Measurements from ENCODE around the gene TEX38. TPM values are rescaled to one million over a fixed set of nuclear protein-coding genes. Genes with fewer than 3 reads are reported as not detected.
A peak's percentile ranks its signal among the peaks of the same experiment; 100 is the strongest.
"Not testable (repeated sequence)": the region's sequence is repeated elsewhere in the genome, so short reads cannot be mapped to it uniquely, and the experiment has no call there.

The TEX38 gene
- total RNA-seq, 1 experiment from 2014 or later = not detected

- no peak for DNase-seq (ENCODE audit: low read depth)
These were observed 15.8 kb upstream of the TEX38 start for GRCh38 chr1:46655848-46656247.

GRCh38 chr1:46656643-46657042 is 15.0 kb upstream of the TEX38 start:
- DNase-seq (ENCODE audit: low read depth) = no peak

- no peak for DNase-seq (ENCODE audit: low read depth)
These were observed 13.9 kb upstream of the TEX38 start for GRCh38 chr1:46657775-46658174.

- no peak for DNase-seq (ENCODE audit: low read depth)
These were observed 12.3 kb upstream of the TEX38 start for GRCh38 chr1:46659307-46659870.

- not testable (repeated sequence) for DNase-seq (ENCODE audit: low read depth)
These were observed 11.5 kb upstream of the TEX38 start for GRCh38 chr1:46660116-46660515.

- DNase-seq (ENCODE audit: low read depth) = not testable (repeated sequence)
These were observed 8.7 kb upstream of the TEX38 start for GRCh38 chr1:46662919-46663318.

- DNase-seq (ENCODE audit: low read depth) = no peak
These were observed 5.7 kb upstream of the TEX38 start for GRCh38 chr1:46665983-46666382.

GRCh38 chr1:46667782-46668760 is 3.6 kb upstream of the TEX38 start, which contains the start of gene ATPAF1:
TSS of gene ATPAF1 (minus strand) at chr1:46668364. CDS start at chr1:46668322, 42 bp downstream.
- DNase-seq (ENCODE audit: low read depth) = peak; percentile 88

- no peak for DNase-seq (ENCODE audit: low read depth)
These were observed 1.5 kb upstream of the TEX38 start for GRCh38 chr1:46670134-46670533.

GRCh38 chr1:46672696-46673095 is 1.0 kb downstream of the TEX38 start:
- no peak for DNase-seq (ENCODE audit: low read depth)

GRCh38 chr1:46673749-46674182 is 2.1 kb downstream of the TEX38 start:
- DNase-seq (ENCODE audit: low read depth) = peak; percentile 37

GRCh38 chr1:46675549-46676314 is 4.1 kb downstream of the TEX38 start:
- no peak for DNase-seq (ENCODE audit: low read depth)

GRCh38 chr1:46676531-46676930 is 4.9 kb downstream of the TEX38 start:
- DNase-seq (ENCODE audit: low read depth) = no peak

GRCh38 chr1:46677339-46677738 is 5.7 kb downstream of the TEX38 start:
- DNase-seq (ENCODE audit: low read depth) = no peak

- DNase-seq (ENCODE audit: low read depth) = no peak
These were observed 8.3 kb downstream of the TEX38 start for GRCh38 chr1:46679789-46680573.

- no peak for DNase-seq (ENCODE audit: low read depth)
These were observed 9.8 kb downstream of the TEX38 start for GRCh38 chr1:46681333-46682034.

GRCh38 chr1:46682064-46682463 is 10.4 kb downstream of the TEX38 start:
- DNase-seq (ENCODE audit: low read depth) = no peak

- no peak for DNase-seq (ENCODE audit: low read depth)
These were observed 13.0 kb downstream of the TEX38 start for GRCh38 chr1:46684670-46685069.

- DNase-seq (ENCODE audit: low read depth) = no peak
These were observed 14.6 kb downstream of the TEX38 start for GRCh38 chr1:46686255-46686654.

- DNase-seq (ENCODE audit: low read depth) = no peak
These were observed 15.5 kb downstream of the TEX38 start for GRCh38 chr1:46687093-46687659.

Measured in Daoy (cell line).